K562 (cell line): ENCODE data around the gene KIF1A. TPM values are rescaled to one million over a fixed set of nuclear protein-coding genes. Genes with fewer than 3 reads are reported as not detected.

Experiments
- ATAC-seq: fragments of 200-7000 bp; cut with Tn5 transposase; 3 replicates; pipeline ENCODE4 v1.9.1; 2020; ENCODE audit warnings: moderate library complexity
- BruUV-seq: library from RNA; stranded (reverse); fragments of 400-500 nt; replicated peaks from 2 replicates; lab custom pipeline; 2021; lab: Mats Ljungman, UMichigan
- CTCF ChIA-PET: fragments of 300-600 bp; formaldehyde crosslinking; extraction: SDS; loops from one replicate; lab custom pipeline; 2021; ENCODE audit warnings: low intra/inter-chr PET ratio; lab: Yijun Ruan, JAX
- POLR2A ChIA-PET: fragments of 300-600, 350-650 bp; sonication (Branson Sonifier 250); formaldehyde crosslinking; extraction: SDS; loops from one replicate; lab custom pipeline; 2021; ENCODE audit warnings: antibody characterized with exemption, inconsistent platforms; lab: Yijun Ruan, JAX
- DNase-seq, 4 experiments: peaks; one replicate each; pipeline versions ENCODE4 v3.0.0 to v3.0.0-alpha.2; 2011 to 2018; ENCODE audit warnings: low spot score in 3 of 4, mixed read lengths in 3 of 4; ENCODE audit errors: extremely low read depth in 1 of 4
- FAIRE-seq: peaks from 2 replicates; lab custom pipeline; 2011; peaks lifted over from hg19 to GRCh38; lab: Jason Lieb, UNC
- H2AFZ ChIP-seq: 2 replicates; pipeline ENCODE4 v1.6.0; 2011; ENCODE audit warnings: low read depth, low read length, control low read depth, inconsistent platforms
- H3K27ac ChIP-seq: fragments of 200-600 bp; 3 replicates; pipeline ENCODE4 v1.8.0; 2011; ENCODE audit warnings: low read depth, mild to moderate bottlenecking, control low read depth, inconsistent platforms, low read length, moderate library complexity, mixed read lengths; ENCODE audit errors: extremely low read depth
- H3K27me3 ChIP-seq, 2 experiments: fragments of 300-600 bp in 1 of 2; 2 replicates in 1 of 2; 3 replicates in 1 of 2; pipeline versions ENCODE4 v1.6.0 to v1.8.0; 2011; ENCODE audit warnings: inconsistent platforms in 2 of 2, low read length in 2 of 2, mild to moderate bottlenecking in 1 of 2, mixed read lengths in 1 of 2, moderate library complexity in 1 of 2; ENCODE audit not compliant: control insufficient read depth in 2 of 2, insufficient read depth in 2 of 2
- H3K36me3 ChIP-seq: fragments of 300-600 bp; 3 replicates; pipeline ENCODE4 v1.8.0; 2011; ENCODE audit warnings: mild to moderate bottlenecking, low read length, inconsistent platforms; ENCODE audit not compliant: control insufficient read depth, insufficient read depth
- H3K4me1 ChIP-seq, 2 experiments: fragments of 200-600 bp in 1 of 2; replicated peaks in 1 of 2; 2 replicates in 1 of 2; 3 replicates in 1 of 2; pipeline versions ENCODE4 v1.5.1 to v1.8.0; 2011; ENCODE audit warnings: inconsistent platforms in 2 of 2, low read length in 2 of 2, mild to moderate bottlenecking in 1 of 2, mixed read lengths in 1 of 2, moderate library complexity in 1 of 2; ENCODE audit not compliant: control insufficient read depth in 2 of 2, insufficient read depth in 2 of 2
- H3K4me2 ChIP-seq: 2 replicates; pipeline ENCODE4 v1.6.1; 2011; ENCODE audit warnings: low read length, control low read depth, inconsistent platforms, mixed read lengths; ENCODE audit not compliant: insufficient read depth
- H3K4me3 ChIP-seq: fragments of 200-600 bp; sonication (generic), shearing (Covaris generic); 2 replicates; pipeline ENCODE4 v1.5.1; 2016; ENCODE audit warnings: control low read depth, inconsistent platforms
- H3K79me2 ChIP-seq: fragments of 200-600 bp; 3 replicates; pipeline ENCODE4 v1.8.0; 2011; ENCODE audit warnings: low read length, inconsistent platforms; ENCODE audit not compliant: control insufficient read depth, insufficient read depth
- H3K9ac ChIP-seq, 2 experiments: 2 replicates each; pipeline versions ENCODE4 v1.6.0 to v1.6.1; 2011; ENCODE audit warnings: low read depth in 2 of 2, low read length in 2 of 2, control low read depth in 1 of 2, inconsistent platforms in 1 of 2, mild to moderate bottlenecking in 1 of 2, mixed read lengths in 1 of 2; ENCODE audit not compliant: insufficient read depth in 1 of 2
- H3K9me1 ChIP-seq: one replicate; pipeline ENCODE4 v1.6.0; 2011; ENCODE audit warnings: inconsistent platforms, mild to moderate bottlenecking, low read length, moderate library complexity; ENCODE audit not compliant: control insufficient read depth, insufficient read depth
- H3K9me3 ChIP-seq: replicated peaks from 2 replicates; pipeline ENCODE4 v1.5.1; 2011; ENCODE audit warnings: low read depth, low read length, inconsistent platforms; ENCODE audit not compliant: control insufficient read depth, insufficient read depth
- H4K20me1 ChIP-seq: replicated peaks from 2 replicates; pipeline ENCODE4 v1.6.1; 2011; ENCODE audit warnings: low read length, inconsistent platforms, mixed read lengths; ENCODE audit not compliant: control insufficient read depth, insufficient read depth
- CREM ChIP-seq: IDR thresholded peaks from 2 replicates; pipeline ENCODE4 v1.6.1; 2014; ENCODE audit warnings: antibody characterized with exemption, low read depth
- FOXA3 ChIP-seq, 2 experiments: fragments of 450-650 bp in 1 of 2; sonication (generic) in 1 of 2; formaldehyde crosslinking; IDR thresholded peaks in 1 of 2; conservative IDR thresholded peaks in 1 of 2; 2 replicates each; pipeline versions ENCODE4 v1.4.0 to v1.8.0; 2020 to 2022; ENCODE audit warnings: mild to moderate bottlenecking in 2 of 2, missing genetic modification reagents in 1 of 2
- GABPA ChIP-seq: fragments of 200-800 bp; sonication (Bioruptor generic); conservative IDR thresholded peaks from 2 replicates; pipeline ENCODE4 v1.6.1; 2016; ENCODE audit warnings: low read depth, missing genetic modification characterization, missing compliant biosample characterization
- KHSRP ChIP-seq: fragments of 450-650 bp; IDR thresholded peaks from 2 replicates; pipeline ENCODE4 v1.6.1; 2017
- MED1 ChIP-seq: sonication (generic); formaldehyde crosslinking; IDR thresholded peaks from 2 replicates; pipeline ENCODE4 v1.8.1; 2023; ENCODE audit warnings: missing genetic modification reagents, borderline replicate concordance
- MTA2 ChIP-seq: fragments of 450-650 bp; IDR thresholded peaks from 2 replicates; pipeline ENCODE4 v1.6.1; 2016; ENCODE audit warnings: low read depth
- NFIC ChIP-seq: fragments of 450-650 bp; IDR thresholded peaks from 2 replicates; pipeline ENCODE4 v1.6.1; 2017; ENCODE audit warnings: mild to moderate bottlenecking, inconsistent platforms
- PYGO2 ChIP-seq: fragments of 450-650 bp; IDR thresholded peaks from 2 replicates; pipeline ENCODE4 v1.6.1; 2016; ENCODE audit warnings: mild to moderate bottlenecking, missing genetic modification characterization, moderate library complexity, missing compliant biosample characterization
- TAF7 ChIP-seq: fragments of 450-650 bp; IDR thresholded peaks from 2 replicates; pipeline ENCODE4 v1.6.1; 2016; ENCODE audit warnings: missing genetic modification characterization, missing compliant biosample characterization
- TCF7L2 ChIP-seq: fragments of 150-350 bp; IDR thresholded peaks from 2 replicates; pipeline ENCODE4 v1.6.1; 2016; ENCODE audit warnings: low read depth, mild to moderate bottlenecking, low read length, moderate library complexity
- ZFP30 ChIP-seq: fragments of 250-450 bp; sonication (Bioruptor Pico); IDR thresholded peaks from 2 replicates; pipeline ENCODE4 v1.8.0; 2022; ENCODE audit warnings: moderate library complexity, mild to moderate bottlenecking, inconsistent platforms, borderline replicate concordance
- ZNF830 ChIP-seq: fragments of 250-450 bp; sonication (Bioruptor Pico); IDR thresholded peaks from 2 replicates; pipeline ENCODE4 v1.5.0; 2021; ENCODE audit warnings: mild to moderate bottlenecking
- WGBS: fragments of 100-300 bp; shearing (Covaris generic); methylation state at CpG from one replicate; pipeline ENCODE4 v1.1.6; 2016; ENCODE audit warnings: low coverage, mixed read lengths; ENCODE audit not compliant: insufficient coverage; ENCODE audit errors: missing lambda C conversion rate; 5-methylcytosine and 5-hydroxymethylcytosine counted together
- in situ Hi-C: fragments of 300-500 bp; cut with MboI; formaldehyde crosslinking; loops from 4 replicates; pipeline ENCODE4 v1.15.0; 2018; ENCODE audit warnings: inconsistent platforms, mixed read lengths
- intact Hi-C: fragments of 100-400 bp; cut with micrococcal nuclease; formaldehyde crosslinking; loops from 2 replicates; pipeline ENCODE4 v1.14.2; 2022
- polyA plus RNA-seq, 8 experiments: library from polyadenylated mRNA; depleted of rRNA in 4 of 8; stranded (reverse) in 5 of 8; unstranded in 3 of 8; fragments of >200 nt; fragmentation: Nextera tagmentation in 2 of 8; fragmentation: Illumina TruSeq in 1 of 8; extraction: Ambion mirVana in 2 of 8; extraction: Trizol in 1 of 8; gene quantifications; 2 replicates each; pipeline versions ENCODE4 v1.2.1 to v1.2.3, GENCODE V29; 2011 to 2014; ENCODE audit warnings: inconsistent platforms in 1 of 8, missing spikeins in 1 of 8
- total RNA-seq, 7 experiments: library from RNA; depleted of rRNA in 6 of 7; stranded (reverse); fragments of >200 nt in 6 of 7; fragmentation: Illumina TruSeq in 2 of 7; extraction: Trizol in 2 of 7; gene quantifications; 2 replicates each; pipeline versions ENCODE4 v1.2.1 to v1.2.3, GENCODE V29; 2011 to 2021; ENCODE audit warnings: low replicate concordance in 1 of 7
- TF ChIP-seq, protein P1 (sequence below): fragments of 250-450 bp; sonication (Bioruptor Pico); IDR thresholded peaks from 2 replicates; pipeline ENCODE4 v1.8.0; 2021; ENCODE audit warnings: mild to moderate bottlenecking, moderate library complexity
- TF ChIP-seq, protein P2 (sequence below), 2 experiments: IDR thresholded peaks; 2 replicates each; pipeline ENCODE4 v1.6.1; 2012; ENCODE audit warnings: improper control_type of control experiment in 2 of 2, low read depth in 2 of 2, low read length in 2 of 2, borderline replicate concordance in 1 of 2

Gene KIF1A
- total and polyA plus RNA-seq, 9 of the 15 experiments (the other 6 are each of a cell fraction or from before 2014, with no cell fraction given): 0.07 to 1.4 (median 0.45) TPM; not detected in 2

DNA sequence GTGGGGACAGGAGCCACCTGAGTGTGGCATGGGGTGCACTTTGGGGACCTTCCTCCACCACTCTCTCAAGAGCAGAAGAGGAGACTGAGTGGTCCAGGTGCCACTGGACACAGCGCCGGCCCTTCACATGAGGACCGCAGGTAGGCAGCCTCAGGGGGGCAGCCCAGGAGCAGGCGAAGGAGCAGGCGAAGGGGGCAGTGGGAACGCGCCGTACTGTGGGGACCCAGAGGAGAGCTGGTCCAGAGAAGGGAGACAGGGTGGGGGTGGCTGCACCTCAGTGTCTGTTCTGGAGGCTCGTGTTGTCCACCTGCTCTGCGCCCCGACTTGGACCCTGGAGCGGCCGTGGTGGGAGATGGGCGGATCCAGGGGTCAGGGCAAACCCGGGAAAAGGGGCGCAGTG lies 73.3 kb downstream of the KIF1A start:
- no peaks in the 10 kb centered on the region for H4K20me1 ChIP-seq
- TF ChIP-seq NFIC: no peak
- TF ChIP-seq KHSRP: no peak
- TF ChIP-seq GABPA (tag): no peak
- no peak for TF ChIP-seq CREM
- no peak for TF ChIP-seq TCF7L2
- no peak for TF ChIP-seq ZNF830 (CRISPR knock-in tag)
- TF ChIP-seq, protein P1, sequence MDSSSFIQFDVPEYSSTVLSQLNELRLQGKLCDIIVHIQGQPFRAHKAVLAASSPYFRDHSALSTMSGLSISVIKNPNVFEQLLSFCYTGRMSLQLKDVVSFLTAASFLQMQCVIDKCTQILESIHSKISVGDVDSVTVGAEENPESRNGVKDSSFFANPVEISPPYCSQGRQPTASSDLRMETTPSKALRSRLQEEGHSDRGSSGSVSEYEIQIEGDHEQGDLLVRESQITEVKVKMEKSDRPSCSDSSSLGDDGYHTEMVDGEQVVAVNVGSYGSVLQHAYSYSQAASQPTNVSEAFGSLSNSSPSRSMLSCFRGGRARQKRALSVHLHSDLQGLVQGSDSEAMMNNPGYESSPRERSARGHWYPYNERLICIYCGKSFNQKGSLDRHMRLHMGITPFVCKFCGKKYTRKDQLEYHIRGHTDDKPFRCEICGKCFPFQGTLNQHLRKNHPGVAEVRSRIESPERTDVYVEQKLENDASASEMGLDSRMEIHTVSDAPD (CRISPR knock-in tag): no peak
- TF ChIP-seq PYGO2 (tag): no peak
- TF ChIP-seq ZFP30 (CRISPR knock-in tag): no peak
- TF ChIP-seq TAF7 (tag): no peak
- TF ChIP-seq, protein P2, sequence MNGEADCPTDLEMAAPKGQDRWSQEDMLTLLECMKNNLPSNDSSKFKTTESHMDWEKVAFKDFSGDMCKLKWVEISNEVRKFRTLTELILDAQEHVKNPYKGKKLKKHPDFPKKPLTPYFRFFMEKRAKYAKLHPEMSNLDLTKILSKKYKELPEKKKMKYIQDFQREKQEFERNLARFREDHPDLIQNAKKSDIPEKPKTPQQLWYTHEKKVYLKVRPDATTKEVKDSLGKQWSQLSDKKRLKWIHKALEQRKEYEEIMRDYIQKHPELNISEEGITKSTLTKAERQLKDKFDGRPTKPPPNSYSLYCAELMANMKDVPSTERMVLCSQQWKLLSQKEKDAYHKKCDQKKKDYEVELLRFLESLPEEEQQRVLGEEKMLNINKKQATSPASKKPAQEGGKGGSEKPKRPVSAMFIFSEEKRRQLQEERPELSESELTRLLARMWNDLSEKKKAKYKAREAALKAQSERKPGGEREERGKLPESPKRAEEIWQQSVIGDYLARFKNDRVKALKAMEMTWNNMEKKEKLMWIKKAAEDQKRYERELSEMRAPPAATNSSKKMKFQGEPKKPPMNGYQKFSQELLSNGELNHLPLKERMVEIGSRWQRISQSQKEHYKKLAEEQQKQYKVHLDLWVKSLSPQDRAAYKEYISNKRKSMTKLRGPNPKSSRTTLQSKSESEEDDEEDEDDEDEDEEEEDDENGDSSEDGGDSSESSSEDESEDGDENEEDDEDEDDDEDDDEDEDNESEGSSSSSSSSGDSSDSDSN (IDR thresholded peaks at IDR 0.05; ENCODE audit: borderline replicate concordance in 1 of 2, low read depth in 2 of 2, low read length in 2 of 2): no peak
- TF ChIP-seq MED1 (CRISPR knock-in tag): no peak
- TF ChIP-seq FOXA3 (CRISPR knock-in tag; conservative IDR thresholded peaks at IDR 0.05 in 1 of 2, IDR thresholded peaks at IDR 0.05 in 1 of 2): no peak
- no peak for TF ChIP-seq MTA2
- no peaks in the 10 kb centered on the region for H3K9me3 ChIP-seq
- H3K79me2 ChIP-seq: no peaks in the 10 kb centered on the region
- CTCF ChIA-PET: no interaction called here
- POLR2A ChIA-PET: no interaction called here
- H3K9me1 ChIP-seq: no peaks in the 10 kb centered on the region
- H2AFZ ChIP-seq: no peak overlapping the region
- DNase-seq (no peak), ATAC-seq (no peak), FAIRE-seq (no peak)
- 0% methylated on average over 12 of the region's 16 CpGs for WGBS
- H3K4me1 ChIP-seq: peaks cover 0 to 3% of the 10 kb centered on the region in 2 experiments; a peak in 1 of 5 replicates
- H3K27me3 ChIP-seq: peaks cover 2 to 32% of the 10 kb centered on the region in 2 experiments; a peak in 3 of 5 replicates
- intact Hi-C loops (no loop called here), in situ Hi-C loops (no loop called here)
- no peaks in the 10 kb centered on the region for H3K36me3 ChIP-seq
- no peak overlapping the region for H3K27ac ChIP-seq
- BruUV-seq: no TSS peak
- no peak overlapping the region for H3K4me2 ChIP-seq
- H3K4me3 ChIP-seq: no peak overlapping the region
- no peak overlapping the region for H3K9ac ChIP-seq
